Measurements from ENCODE around the gene LIPA. TPM values are rescaled to one million over a fixed set of nuclear protein-coding genes. Genes with fewer than 3 reads are reported as not detected.
A peak's percentile ranks its signal among the peaks of the same experiment; 100 is the strongest.

Gene LIPA
- 10 to 100 TPM; 55.5 to 60.2 TPM for total RNA-seq
- polyA plus RNA-seq: 100 to 1,000 TPM in 1 of 2 donors, 10 to 100 TPM in 1; 91.3 to 147 TPM

DNA sequence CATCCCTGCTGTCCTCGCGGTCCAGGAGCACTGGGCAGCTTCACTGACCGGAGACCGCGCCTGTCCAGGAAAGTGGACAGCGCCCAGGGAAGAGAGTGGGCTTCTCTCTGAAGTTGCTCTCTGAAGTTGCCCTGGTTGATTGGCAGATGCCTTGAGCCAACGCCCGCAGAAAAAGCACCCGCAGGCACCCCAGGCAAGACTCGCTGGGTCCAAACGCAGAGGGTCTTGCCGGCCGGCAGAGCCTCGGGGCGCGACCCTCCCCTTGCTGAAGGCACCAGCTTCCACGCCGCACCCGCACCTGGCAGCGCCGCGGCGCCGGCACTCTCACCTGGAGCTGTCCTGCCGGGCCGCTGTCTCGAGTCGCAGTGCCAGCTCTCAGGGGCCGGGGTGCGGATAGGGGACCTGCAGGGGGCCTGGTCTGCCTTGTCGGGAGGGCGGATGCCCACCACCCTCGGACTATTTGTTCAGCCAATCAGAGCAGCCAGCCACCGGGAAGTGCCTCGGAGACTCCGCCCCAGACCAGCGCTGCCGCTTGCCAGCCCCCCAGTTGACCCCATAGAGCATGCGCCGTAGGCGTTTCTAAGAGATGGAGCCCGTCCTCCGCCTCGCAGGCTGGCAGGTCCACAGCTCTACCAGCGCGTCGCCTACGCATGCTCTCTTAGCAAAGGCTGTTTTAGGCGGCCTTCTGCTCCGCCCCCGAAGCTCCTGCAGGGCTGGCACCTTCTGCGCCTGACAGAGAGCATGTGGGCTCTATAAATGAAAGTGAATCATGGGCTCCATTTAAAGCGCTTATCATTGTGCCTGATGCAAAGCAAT lies at the start of gene LIPA:
LIPA (minus strand) TSS at position 367 of the 816 bp plus-strand sequence. CDS start 4,127 bp downstream, outside the sequence.
- Mint-ChIP-seq H3K9me3 (peaks cover 0 to 6% (median 2%) of the 10 kb centered on the region in 8 donors), H3K4me3 (peak within 1 kb of the TSS; percentile 84 to 96 (median 90)), H3K36me3 (peaks cover 4 to 9% of the 10 kb centered on the region in 2 donors), H3K4me1 (peaks cover 17 to 29% (median 21%) of the 10 kb centered on the region in 4 donors), H3K27me3 (peaks cover 3 to 5% of the 10 kb centered on the region in 2 donors), H3K27ac (peak within 1 kb of the TSS; percentile 60 to 88 (median 81))
- H3K4me1 ChIP-seq (ENCODE audit: insufficient read depth, low read length): peaks cover 21% of the 10 kb centered on the region
- peak within 1 kb of the TSS; percentile 56 for H3K27ac ChIP-seq (ENCODE audit: low read depth, low read length)
- intact Hi-C loops (cut with micrococcal nuclease): loop anchor here (1.0 to 5.0 kb wide), 7 partner anchors 34 to 669 kb away; partner anchors contain the start of genes IFIT1, IFIT5 and KIF20B
- H3K9me3 ChIP-seq (ENCODE audit: control insufficient read depth in 1 of 2, low read length in 2 of 2): no peaks in the 10 kb centered on the region
- POLR2A ChIA-PET (ENCODE audit: partially characterized antibody): interaction anchor here (0.9 to 3.0 kb wide), 16 partner anchors 34 to 1434 kb away, joined by 3 to 27 read pairs (median 4); partner anchors contain the start of genes ATAD1, FAS, IFIT1 and IFIT2
- no peaks in the 10 kb centered on the region for H3K36me3 ChIP-seq (ENCODE audit: insufficient read depth, low read length)
- peak; percentile 92 to 98 (median 95) for DNase-seq
- H3K4me3 ChIP-seq (ENCODE audit: low read length in 2 of 2): peak within 1 kb of the TSS; percentile 58 to 87
- CTCF ChIA-PET (ENCODE audit: partially characterized antibody): interaction anchor here (0.8 to 2.2 kb wide), 14 partner anchors 11 to 417 kb away, joined by 3 to 16 read pairs (median 4); partner anchors contain the start of genes IFIT1 and IFIT5
- H3K27me3 ChIP-seq (ENCODE audit: insufficient read depth, low read length): no peaks in the 10 kb centered on the region

GRCh38 chr10:89301232-89301631 lies 49.7 kb upstream of the LIPA start:
- POLR2A ChIA-PET (ENCODE audit: partially characterized antibody): interaction anchor here (0.6 to 5.1 kb wide), 19 partner anchors 11 to 1439 kb away, joined by 3 to 53 read pairs (median 4); partner anchors contain the start of genes IFIT1, IFIT1B, IFIT3 and IFIT5
- intact Hi-C loops (cut with micrococcal nuclease): loop anchor here (1.0 to 2.0 kb wide), 3 partner anchors 50 to 113 kb away; partner anchors contain the start of genes IFIT5 and LIPA
- Mint-ChIP-seq H3K27ac (peak overlapping the region; percentile 96 to 99 (median 98)), H3K36me3 (peaks cover 22 to 26% of the 10 kb centered on the region in 2 donors), H3K4me3 (peak overlapping the region; percentile 90 to 98 (median 94)), H3K4me1 (peaks cover 20 to 40% (median 27%) of the 10 kb centered on the region in 4 donors), H3K9me3 (peaks cover 0 to 15% (median 9%) of the 10 kb centered on the region in 8 donors), H3K27me3 (no peaks in the 10 kb centered on the region)
- DNase-seq: no peak
- Histone ChIP-seq H3K27me3 (ENCODE audit: insufficient read depth, low read length) (no peaks in the 10 kb centered on the region), H3K9me3 (ENCODE audit: control insufficient read depth in 1 of 2, low read length in 2 of 2) (no peaks in the 10 kb centered on the region), H3K27ac (ENCODE audit: low read depth, low read length) (peak overlapping the region; percentile 75), H3K36me3 (ENCODE audit: insufficient read depth, low read length) (no peaks in the 10 kb centered on the region), H3K4me3 (ENCODE audit: low read length in 2 of 2) (peak overlapping the region; percentile 63 to 69), H3K4me1 (ENCODE audit: insufficient read depth, low read length) (peaks cover 30% of the 10 kb centered on the region)
- CTCF ChIA-PET (ENCODE audit: partially characterized antibody): interaction anchor here (0.5 to 5.5 kb wide), 7 partner anchors 29 to 1463 kb away, joined by 3 to 24 read pairs (median 4); partner anchors contain the start of gene IFIT1

DNA sequence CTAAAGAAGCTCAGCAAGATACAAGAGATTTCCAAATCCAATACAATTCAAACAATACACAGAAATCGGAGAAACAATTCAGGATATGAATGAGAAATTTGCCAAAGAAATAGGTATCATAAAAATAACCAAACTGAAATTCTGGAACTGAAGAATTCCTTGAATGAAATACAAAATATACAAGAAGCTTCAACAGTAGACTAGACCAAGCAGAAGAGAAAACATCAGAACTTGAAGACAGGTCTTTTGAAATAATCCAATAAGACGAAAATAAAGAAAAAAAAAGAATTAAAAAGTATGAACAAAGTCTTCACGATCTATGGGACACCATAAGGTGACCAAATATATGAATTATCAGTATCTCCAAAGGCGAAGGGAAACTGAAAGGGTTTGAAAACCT lies 47.5 kb upstream of the LIPA start:
- Mint-ChIP-seq H3K9me3 (peaks cover 0 to 15% (median 9%) of the 10 kb centered on the region in 8 donors), H3K27ac (peak overlapping the region in 4 of 7 donors; percentile 54 to 96 (median 75)), H3K4me1 (peaks cover 19 to 33% (median 21%) of the 10 kb centered on the region in 4 donors), H3K36me3 (peaks cover 11% of the 10 kb centered on the region in 2 donors), H3K27me3 (no peaks in the 10 kb centered on the region), H3K4me3 (peak overlapping the region in 1 of 8 donors; percentile 2)
- Histone ChIP-seq H3K27me3 (ENCODE audit: insufficient read depth, low read length) (no peaks in the 10 kb centered on the region), H3K36me3 (ENCODE audit: insufficient read depth, low read length) (no peaks in the 10 kb centered on the region), H3K4me1 (ENCODE audit: insufficient read depth, low read length) (peaks cover 25% of the 10 kb centered on the region), H3K4me3 (ENCODE audit: low read length in 2 of 2) (no peak overlapping the region), H3K27ac (ENCODE audit: low read depth, low read length) (no peak overlapping the region), H3K9me3 (ENCODE audit: control insufficient read depth in 1 of 2, low read length in 2 of 2) (no peaks in the 10 kb centered on the region)
- CTCF ChIA-PET (ENCODE audit: partially characterized antibody): no interaction called here
- intact Hi-C loops (cut with micrococcal nuclease): no loop called here
- POLR2A ChIA-PET (ENCODE audit: partially characterized antibody): interaction anchor here (1.3 to 5.1 kb wide), 2 partner anchors 48 to 118 kb away, joined by 3 to 53 read pairs; partner anchors contain the start of genes IFIT5 and LIPA
- DNase-seq: no peak

GRCh38 chr10:89297791-89298190 lies 46.2 kb upstream of the LIPA start:
- ChIA-PET CTCF (ENCODE audit: partially characterized antibody) (interaction anchor here (1.2 kb wide), 1 partner anchor 121 kb away, joined by 3 read pairs; no protein-coding TSS in a partner anchor), POLR2A (ENCODE audit: partially characterized antibody) (no interaction called here)
- no peaks in the 10 kb centered on the region for H3K27me3 ChIP-seq (ENCODE audit: insufficient read depth, low read length)
- H3K27me3 Mint-ChIP-seq: no peaks in the 10 kb centered on the region
- peaks cover 8 to 28% (median 10%) of the 10 kb centered on the region in 4 donors for H3K4me1 Mint-ChIP-seq
- H3K9me3 ChIP-seq (ENCODE audit: control insufficient read depth in 1 of 2, low read length in 2 of 2): no peaks in the 10 kb centered on the region
- H3K4me3 ChIP-seq (ENCODE audit: low read length in 2 of 2): no peak overlapping the region
- peaks cover 13% of the 10 kb centered on the region for H3K4me1 ChIP-seq (ENCODE audit: insufficient read depth, low read length)
- H3K36me3 Mint-ChIP-seq: peaks cover 8 to 10% of the 10 kb centered on the region in 2 donors
- no peak for DNase-seq
- peaks cover 0 to 15% (median 9%) of the 10 kb centered on the region in 8 donors for H3K9me3 Mint-ChIP-seq
- no peak overlapping the region for H3K4me3 Mint-ChIP-seq
- H3K36me3 ChIP-seq (ENCODE audit: insufficient read depth, low read length): no peaks in the 10 kb centered on the region
- intact Hi-C loops (cut with micrococcal nuclease): no loop called here
- H3K27ac Mint-ChIP-seq: no peak overlapping the region
- no peak overlapping the region for H3K27ac ChIP-seq (ENCODE audit: low read depth, low read length)

DNA sequence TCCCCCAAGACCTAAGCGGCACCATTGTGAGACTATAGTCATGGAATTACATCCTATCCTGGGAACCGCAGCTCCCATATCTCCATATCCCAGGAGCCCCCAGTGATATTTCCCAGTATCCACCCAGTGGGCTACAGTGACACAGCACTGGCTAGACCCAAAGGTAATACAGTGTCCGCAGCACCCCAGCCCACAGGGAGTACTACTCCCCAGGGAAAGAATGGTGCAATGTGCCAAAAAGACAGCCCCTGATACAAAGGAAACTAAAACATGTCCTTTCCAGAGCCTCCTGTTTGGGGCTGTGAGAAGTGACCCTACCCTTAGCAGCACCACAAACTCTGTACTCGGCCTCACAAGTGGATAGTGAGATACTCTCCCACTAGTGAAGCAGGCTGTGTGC lies 45.8 kb upstream of the LIPA start:
- no peak overlapping the region for H3K4me3 ChIP-seq (ENCODE audit: low read length in 2 of 2)
- Mint-ChIP-seq H3K4me3 (no peak overlapping the region), H3K27ac (no peak overlapping the region), H3K36me3 (peaks cover 8 to 10% of the 10 kb centered on the region in 2 donors), H3K4me1 (peaks cover 6 to 23% (median 7%) of the 10 kb centered on the region in 4 donors), H3K27me3 (no peaks in the 10 kb centered on the region), H3K9me3 (peaks cover 0 to 15% (median 9%) of the 10 kb centered on the region in 8 donors)
- DNase-seq: no peak
- intact Hi-C loops (cut with micrococcal nuclease): no loop called here
- no peaks in the 10 kb centered on the region for H3K36me3 ChIP-seq (ENCODE audit: insufficient read depth, low read length)
- H3K27me3 ChIP-seq (ENCODE audit: insufficient read depth, low read length): no peaks in the 10 kb centered on the region
- no peaks in the 10 kb centered on the region for H3K9me3 ChIP-seq (ENCODE audit: control insufficient read depth in 1 of 2, low read length in 2 of 2)
- ChIA-PET POLR2A (ENCODE audit: partially characterized antibody) (no interaction called here), CTCF (ENCODE audit: partially characterized antibody) (interaction anchor here (1.2 kb wide), 1 partner anchor 122 kb away, joined by 3 read pairs; no protein-coding TSS in a partner anchor)
- peaks cover 9% of the 10 kb centered on the region for H3K4me1 ChIP-seq (ENCODE audit: insufficient read depth, low read length)
- no peak overlapping the region for H3K27ac ChIP-seq (ENCODE audit: low read depth, low read length)

GRCh38 chr10:89296220-89296648 lies 44.7 kb upstream of the LIPA start:
- Mint-ChIP-seq H3K27me3 (no peaks in the 10 kb centered on the region), H3K9me3 (peaks cover 0 to 15% (median 9%) of the 10 kb centered on the region in 8 donors), H3K36me3 (peaks cover 4 to 8% of the 10 kb centered on the region in 2 donors), H3K4me1 (peaks cover 5 to 12% (median 7%) of the 10 kb centered on the region in 4 donors), H3K4me3 (no peak overlapping the region), H3K27ac (peak overlapping the region in 1 of 7 donors; percentile 31)
- DNase-seq: no peak
- H3K4me1 ChIP-seq (ENCODE audit: insufficient read depth, low read length): peaks cover 7% of the 10 kb centered on the region
- intact Hi-C loops (cut with micrococcal nuclease): no loop called here
- H3K4me3 ChIP-seq (ENCODE audit: low read length in 2 of 2): no peak overlapping the region
- H3K36me3 ChIP-seq (ENCODE audit: insufficient read depth, low read length): no peaks in the 10 kb centered on the region
- ChIA-PET POLR2A (ENCODE audit: partially characterized antibody) (no interaction called here), CTCF (ENCODE audit: partially characterized antibody) (no interaction called here)
- no peaks in the 10 kb centered on the region for H3K27me3 ChIP-seq (ENCODE audit: insufficient read depth, low read length)
- H3K9me3 ChIP-seq (ENCODE audit: control insufficient read depth in 1 of 2, low read length in 2 of 2): no peaks in the 10 kb centered on the region
- no peak overlapping the region for H3K27ac ChIP-seq (ENCODE audit: low read depth, low read length)

All from CD4-positive, alpha-beta memory T cell (primary cell).